Myocyte (in vitro differentiated cells): Measurements from ENCODE around the gene HOXC5. TPM values are rescaled to one million over a fixed set of nuclear protein-coding genes. Genes with fewer than 3 reads are reported as not detected.

Experiments used
- DNase-seq: peaks from one replicate; pipeline ENCODE4 v3.0.0-alpha.2; 2012; ENCODE audit warnings: low read depth
- total RNA-seq: library from RNA; depleted of rRNA; stranded (reverse); fragments of >200 nt; gene quantifications from 2 replicates; pipeline ENCODE4 v1.2.3, GENCODE V29; 2014

HOXC5 gene
- total RNA-seq, 1 donor from 2014 or later: 1.2 TPM

- DNase-seq: no peak
Measured at GRCh38 chr12:53995378-53996239, 37.2 kb upstream of the HOXC5 start.

- DNase-seq: no peak
Measured at GRCh38 chr12:53996240-53997203, 36.3 kb upstream of the HOXC5 start.

- DNase-seq: no peak
Measured at GRCh38 chr12:53997204-53998109, 35.4 kb upstream of the HOXC5 start.

GRCh38 chr12:53998110-53998899 is 34.5 kb upstream of the HOXC5 start:
- DNase-seq: no peak

- DNase-seq: no peak
Measured at GRCh38 chr12:53998900-53999236, 34.0 kb upstream of the HOXC5 start.

GRCh38 chr12:53999559-54000115 is 33.2 kb upstream of the HOXC5 start:
- peak; percentile 93 for DNase-seq

GRCh38 chr12:54000116-54001114 is 32.4 kb upstream of the HOXC5 start, which contains the start of gene HOXC9:
HOXC9 (plus strand) TSS chr12:54000161; CDS start chr12:54000189, 28 bp downstream.
- peak; percentile 65 for DNase-seq

GRCh38 chr12:54001283-54002187 is 31.3 kb upstream of the HOXC5 start:
- DNase-seq: no peak

GRCh38 chr12:54002278-54002914 is 30.5 kb upstream of the HOXC5 start:
- DNase-seq: no peak

- no peak for DNase-seq
Measured at GRCh38 chr12:54002915-54003389, 29.9 kb upstream of the HOXC5 start.

GRCh38 chr12:54003625-54004024 is 29.2 kb upstream of the HOXC5 start:
- DNase-seq: no peak

GRCh38 chr12:54004063-54004840 is 28.6 kb upstream of the HOXC5 start:
- DNase-seq: no peak

GRCh38 chr12:54004841-54005530 is 27.9 kb upstream of the HOXC5 start:
- DNase-seq: peak; percentile 74

- DNase-seq: no peak
Measured at GRCh38 chr12:54005531-54005852, 27.4 kb upstream of the HOXC5 start.

- DNase-seq: peak; percentile 95
Measured at GRCh38 chr12:54005853-54006558, 26.8 kb upstream of the HOXC5 start.
